IMR-90 (cell line): ENCODE data around the gene HES1. TPM values are rescaled to one million over a fixed set of nuclear protein-coding genes. Genes with fewer than 3 reads are reported as not detected.

ENCODE experiments used
- ATAC-seq: fragments of 200-7000 bp; cut with Tn5 transposase; 2 replicates; pipeline ENCODE4 v1.9.1; 2020; ENCODE audit warnings: low read depth, mild to moderate bottlenecking, moderate library complexity
- BruUV-seq: library from RNA; stranded (reverse); fragments of 400-500 nt; replicated peaks from 2 replicates; lab custom pipeline; 2021; lab: Mats Ljungman, UMichigan
- CTCF ChIA-PET: fragments of 300-600 bp; formaldehyde crosslinking; extraction: SDS; loops from one replicate; lab custom pipeline; 2021; ENCODE audit warnings: antibody characterized with exemption; lab: Yijun Ruan, JAX
- POLR2A ChIA-PET: fragments of 300-600 bp; sonication (Branson Sonifier 250); formaldehyde crosslinking; loops from one replicate; lab custom pipeline; 2022; ENCODE audit warnings: antibody characterized with exemption; ENCODE audit not compliant: unreplicated experiment; lab: Charles Lee
- DNase-seq: peaks from one replicate; pipeline ENCODE4 v3.0.0; 2013
- H2AFZ ChIP-seq: replicated peaks from 2 replicates; pipeline ENCODE3; 2013; ENCODE audit warnings: low read length, mild to moderate bottlenecking; ENCODE audit not compliant: poor library complexity
- H2AK5ac ChIP-seq: 2 replicates; pipeline ENCODE4 v1.6.1; 2013; ENCODE audit warnings: low read depth, low read length, inconsistent platforms
- H2AK9ac ChIP-seq: replicated peaks from 2 replicates; pipeline ENCODE3; 2013; ENCODE audit warnings: mild to moderate bottlenecking, low read depth, low read length, moderate library complexity; ENCODE audit not compliant: poor library complexity
- H2BK120ac ChIP-seq: 2 replicates; pipeline ENCODE4 v1.6.1; 2013; ENCODE audit warnings: low read depth, low read length, inconsistent platforms
- H2BK15ac ChIP-seq: 3 replicates; pipeline ENCODE4 v1.6.1; 2013; ENCODE audit warnings: low read depth, low read length, inconsistent platforms
- H2BK20ac ChIP-seq: 2 replicates; pipeline ENCODE4 v1.6.1; 2013; ENCODE audit warnings: low read depth, mild to moderate bottlenecking, inconsistent platforms, low read length, moderate library complexity
- H2BK5ac ChIP-seq: 2 replicates; pipeline ENCODE4 v1.6.1; 2013; ENCODE audit warnings: mild to moderate bottlenecking, low read depth, low read length, inconsistent platforms; ENCODE audit not compliant: poor library complexity, severe bottlenecking
- H3K14ac ChIP-seq: replicated peaks from 2 replicates; pipeline ENCODE4 v1.6.1; 2013; ENCODE audit warnings: low read depth, low read length, inconsistent platforms
- H3K18ac ChIP-seq: 2 replicates; pipeline ENCODE4 v1.6.1; 2013; ENCODE audit warnings: low read depth, low read length, control low read depth
- H3K23ac ChIP-seq: 2 replicates; pipeline ENCODE4 v1.6.1; 2013; ENCODE audit warnings: low read depth, low read length, inconsistent platforms
- H3K27ac ChIP-seq: 2 replicates; pipeline ENCODE4 v1.5.1; 2013; ENCODE audit warnings: mild to moderate bottlenecking, control low read depth, low read length; ENCODE audit not compliant: insufficient read depth
- H3K27me3 ChIP-seq: 2 replicates; pipeline ENCODE4 v1.6.1; 2013; ENCODE audit warnings: low read length; ENCODE audit not compliant: control insufficient read depth, insufficient read depth
- H3K36me3 ChIP-seq: 2 replicates; pipeline ENCODE4 v1.6.1; 2013; ENCODE audit warnings: low read length, mixed read lengths; ENCODE audit not compliant: control insufficient read depth, insufficient read depth
- H3K4ac ChIP-seq: 2 replicates; pipeline ENCODE4 v1.6.1; 2013; ENCODE audit warnings: low read depth, low read length, inconsistent platforms
- H3K4me1 ChIP-seq: 2 replicates; pipeline ENCODE4 v1.6.1; 2013; ENCODE audit warnings: low read length, mixed read lengths; ENCODE audit not compliant: control insufficient read depth, insufficient read depth
- H3K4me2 ChIP-seq: 2 replicates; pipeline ENCODE4 v1.6.1; 2013; ENCODE audit warnings: low read depth, mild to moderate bottlenecking, control low read depth, low read length, moderate library complexity
- H3K4me3 ChIP-seq: 2 replicates; pipeline ENCODE4 v1.5.1; 2013; ENCODE audit warnings: low read depth, mild to moderate bottlenecking, control low read depth, low read length, moderate library complexity; ENCODE audit not compliant: insufficient read depth
- H3K56ac ChIP-seq: 2 replicates; pipeline ENCODE4 v1.6.1; 2013; ENCODE audit warnings: low read length, inconsistent platforms; ENCODE audit not compliant: insufficient read depth; ENCODE audit errors: extremely low read depth
- H3K79me1 ChIP-seq, 2 experiments: 2 replicates each; pipeline ENCODE4 v1.6.1; 2013; ENCODE audit warnings: low read length in 2 of 2, inconsistent platforms in 1 of 2, low read depth in 1 of 2
- H3K9ac ChIP-seq: 2 replicates; pipeline ENCODE4 v1.6.1; 2013; ENCODE audit warnings: low read depth, low read length, control low read depth
- H3K9me1 ChIP-seq: 2 replicates; pipeline ENCODE4 v1.6.1; 2013; ENCODE audit warnings: low read length, inconsistent platforms; ENCODE audit not compliant: insufficient read depth
- H3K9me3 ChIP-seq: 2 replicates; pipeline ENCODE4 v1.6.1; 2013; ENCODE audit warnings: low read length; ENCODE audit not compliant: control insufficient read depth, insufficient read depth
- H4K20me1 ChIP-seq: 2 replicates; pipeline ENCODE4 v1.6.1; 2013; ENCODE audit warnings: low read length, inconsistent platforms; ENCODE audit not compliant: insufficient read depth
- H4K5ac ChIP-seq: 2 replicates; pipeline ENCODE4 v1.6.1; 2013; ENCODE audit warnings: mild to moderate bottlenecking, low read depth, low read length, control low read depth
- H4K8ac ChIP-seq, 2 experiments: 2 replicates each; pipeline ENCODE4 v1.6.1; 2013; ENCODE audit warnings: low read depth in 2 of 2, low read length in 2 of 2, control low read depth in 1 of 2, inconsistent platforms in 1 of 2
- H4K91ac ChIP-seq: 2 replicates; pipeline ENCODE4 v1.6.1; 2013; ENCODE audit warnings: low read depth, low read length, inconsistent platforms; ENCODE audit not compliant: insufficient read depth
- BHLHE40 ChIP-seq: fragments of 150-350 bp; IDR thresholded peaks from 2 replicates; pipeline ENCODE4 v1.6.1; 2016; ENCODE audit warnings: mild to moderate bottlenecking, low read depth, low read length
- CEBPB ChIP-seq: IDR thresholded peaks from 2 replicates; pipeline ENCODE4 v1.6.1; 2012; ENCODE audit warnings: low read depth, low read length, improper control_type of control experiment
- CHD1 ChIP-seq: IDR thresholded peaks from 2 replicates; pipeline ENCODE4 v1.6.1; 2012; ENCODE audit warnings: low read depth, low read length, improper control_type of control experiment
- ELK1 ChIP-seq: fragments of 150-350 bp; IDR thresholded peaks from 2 replicates; pipeline ENCODE4 v1.6.1; 2016; ENCODE audit warnings: low read depth, mild to moderate bottlenecking, low read length, moderate library complexity, borderline replicate concordance
- MAFK ChIP-seq: IDR thresholded peaks from 2 replicates; pipeline ENCODE4 v1.6.1; 2012; ENCODE audit warnings: low read depth, low read length, improper control_type of control experiment
- NFE2L2 ChIP-seq: fragments of 150-350 bp; IDR thresholded peaks from 2 replicates; pipeline ENCODE4 v1.6.1; 2016; ENCODE audit warnings: low read depth, mild to moderate bottlenecking, low read length
- POLR2A ChIP-seq: IDR thresholded peaks from 2 replicates; pipeline ENCODE4 v1.6.1; 2012; ENCODE audit warnings: mild to moderate bottlenecking, low read depth, low read length
- RAD21 ChIP-seq: IDR thresholded peaks from 2 replicates; pipeline ENCODE4 v1.6.1; 2012; ENCODE audit warnings: low read length, improper control_type of control experiment
- RCOR1 ChIP-seq: IDR thresholded peaks from 2 replicates; pipeline ENCODE4 v1.6.1; 2012; ENCODE audit warnings: mild to moderate bottlenecking, low read length, improper control_type of control experiment; ENCODE audit not compliant: insufficient replicate concordance
- RFX5 ChIP-seq: IDR thresholded peaks from 2 replicates; pipeline ENCODE4 v1.8.0; 2012; ENCODE audit warnings: low read depth, mild to moderate bottlenecking, low read length, moderate library complexity
- WGBS, 2 experiments: methylation state at CpG; one replicate each; pipeline versions ENCODE4 v1.1.5 to v1.1.7; 2013; ENCODE audit warnings: missing lambda C conversion rate in 2 of 2; ENCODE audit not compliant: insufficient read length in 1 of 2; ENCODE audit errors: extremely low coverage in 2 of 2; 5-methylcytosine and 5-hydroxymethylcytosine counted together
- dilution Hi-C: fragments of 300-500 bp; cut with HindIII; formaldehyde crosslinking; loops from one replicate; pipeline ENCODE4 v1.14.3; 2018; ENCODE audit warnings: low sequenced_read_pairs; ENCODE audit not compliant: unreplicated experiment
- in situ Hi-C: fragments of 300-500 bp; cut with MboI; formaldehyde crosslinking; loops from 3 replicates; pipeline ENCODE4 v1.14.3; 2019; ENCODE audit warnings: low sequenced_read_pairs, inconsistent platforms, mixed read lengths
- intact Hi-C: fragments of 100-400 bp; cut with micrococcal nuclease; formaldehyde crosslinking; loops from 2 replicates; pipeline ENCODE4 v1.10.0; 2022
- polyA plus RNA-seq, 3 experiments: library from polyadenylated mRNA; depleted of rRNA; stranded (reverse); fragments of >200 nt; gene quantifications; 2 replicates each; pipeline ENCODE4 v1.2.3, GENCODE V29; 2012; ENCODE audit warnings: low replicate concordance in 1 of 3
- total RNA-seq: library from RNA; depleted of rRNA; stranded (reverse); fragments of >200 nt; gene quantifications from 2 replicates; pipeline ENCODE4 v1.2.3, GENCODE V29; 2012
- TF ChIP-seq, protein P1 (sequence below): fragments of 150-350 bp; IDR thresholded peaks from 2 replicates; pipeline ENCODE4 v1.6.1; 2017; ENCODE audit warnings: mild to moderate bottlenecking, antibody characterized with exemption, low read length, low read depth

The HES1 gene
- total and polyA plus RNA-seq, 2 of the 4 experiments (the other 2 are of a cell fraction): 3.6 to 6.7 TPM

DNA sequence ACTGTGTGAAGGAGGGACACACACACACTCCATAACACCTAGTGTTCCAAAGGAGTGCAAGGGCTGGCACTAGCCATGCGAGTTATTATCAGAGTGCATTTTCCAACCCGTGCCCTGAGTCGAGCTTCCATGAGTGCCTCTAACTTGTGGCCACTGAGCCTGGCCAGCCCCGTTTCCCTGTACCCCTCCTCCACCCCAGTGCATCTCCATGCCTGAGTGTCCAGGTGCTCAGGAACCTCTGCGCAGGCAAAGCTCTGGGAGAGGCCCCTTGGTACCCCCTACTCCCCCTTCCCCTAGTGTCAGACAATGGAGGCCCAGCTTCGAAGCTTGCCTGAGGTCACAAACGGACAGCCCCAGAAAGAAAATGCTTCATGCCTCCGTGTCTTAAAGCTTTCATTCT is 45.2 kb upstream of the HES1 start:
- no peak overlapping the region for H2BK15ac ChIP-seq
- no peak overlapping the region for H2BK5ac ChIP-seq
- BruUV-seq: no TSS peak
- ATAC-seq (no peak), DNase-seq (no peak)
- dilution Hi-C loops (no loop called here), in situ Hi-C loops (no loop called here), intact Hi-C loops (no loop called here)
- H2BK120ac ChIP-seq: no peak overlapping the region
- peaks cover 5% of the 10 kb centered on the region; the same call in 1 of the 2 replicates for H3K4me1 ChIP-seq
- H3K18ac ChIP-seq: no peak overlapping the region
- H3K36me3 ChIP-seq: no peaks in the 10 kb centered on the region
- no peak overlapping the region for H3K4me2 ChIP-seq
- no peak overlapping the region for H3K9ac ChIP-seq
- H4K5ac ChIP-seq: no peak overlapping the region
- H4K20me1 ChIP-seq: no peaks in the 10 kb centered on the region
- H3K4ac ChIP-seq: no peak overlapping the region
- TF ChIP-seq MAFK (no peak), BHLHE40 (no peak), CHD1 (no peak), RAD21 (no peak), NFE2L2 (no peak), CEBPB (no peak), RCOR1 (no peak), RFX5 (no peak), POLR2A (no peak), ELK1 (no peak)
- TF ChIP-seq, protein P1, sequence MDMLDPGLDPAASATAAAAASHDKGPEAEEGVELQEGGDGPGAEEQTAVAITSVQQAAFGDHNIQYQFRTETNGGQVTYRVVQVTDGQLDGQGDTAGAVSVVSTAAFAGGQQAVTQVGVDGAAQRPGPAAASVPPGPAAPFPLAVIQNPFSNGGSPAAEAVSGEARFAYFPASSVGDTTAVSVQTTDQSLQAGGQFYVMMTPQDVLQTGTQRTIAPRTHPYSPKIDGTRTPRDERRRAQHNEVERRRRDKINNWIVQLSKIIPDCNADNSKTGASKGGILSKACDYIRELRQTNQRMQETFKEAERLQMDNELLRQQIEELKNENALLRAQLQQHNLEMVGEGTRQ: no peak
- no peak overlapping the region for H2AK9ac ChIP-seq
- no peak overlapping the region for H3K23ac ChIP-seq
- H4K91ac ChIP-seq: no peak overlapping the region
- H3K27me3 ChIP-seq: peaks cover 9% of the 10 kb centered on the region; the same call in 1 of the 2 replicates
- no peaks in the 10 kb centered on the region for H3K79me1 ChIP-seq
- H4K8ac ChIP-seq: no peak overlapping the region
- no peak overlapping the region for H2BK20ac ChIP-seq
- ChIA-PET CTCF (no interaction called here), POLR2A (interaction anchor here (0.6 kb wide), 1 partner anchor 15 kb away, joined by 4 read pairs; no protein-coding TSS in a partner anchor)
- H3K4me3 ChIP-seq: no peak overlapping the region
- no peaks in the 10 kb centered on the region for H3K9me3 ChIP-seq
- no peaks in the 10 kb centered on the region for H3K9me1 ChIP-seq
- no peak overlapping the region for H3K56ac ChIP-seq
- WGBS, 2 experiments: no CpG with 5 or more reads among the region's 8 CpGs
- H3K14ac ChIP-seq: no peak overlapping the region
- H2AK5ac ChIP-seq: peak overlapping the region; percentile 36; the same call in 1 of the 2 replicates
- no peak overlapping the region for H2AFZ ChIP-seq
- no peak overlapping the region for H3K27ac ChIP-seq
